HG03095 (cell line): Measurements from ENCODE around the gene PDE1A.
"Not testable (repeated sequence)": the region's sequence is repeated elsewhere in the genome, so short reads cannot be mapped to it uniquely, and the experiment has no call there.

ENCODE experiments used
- ATAC-seq: cut with Tn5 transposase; IDR thresholded peaks from one replicate; pipeline ENCODE4 v1.9.1; 2021; ENCODE audit warnings: moderate library complexity; ENCODE audit not compliant: unreplicated experiment

PDE1A gene

GRCh38 chr2:182291296-182291695, 135.5 kb downstream of the PDE1A start:
- no peak for ATAC-seq

- ATAC-seq, result no peak
Observed at GRCh38 chr2:182283512-182283911, 143.3 kb downstream of the PDE1A start.

GRCh38 chr2:182281276-182281675, 145.6 kb downstream of the PDE1A start:
- no peak for ATAC-seq

GRCh38 chr2:182280118-182280517, 146.7 kb downstream of the PDE1A start:
- no peak for ATAC-seq

- not testable (repeated sequence) for ATAC-seq
Observed at GRCh38 chr2:182276662-182277061, 150.2 kb downstream of the PDE1A start.

- no peak for ATAC-seq
Observed at GRCh38 chr2:182267971-182268370, 158.9 kb downstream of the PDE1A start.

GRCh38 chr2:182266909-182267308, 159.9 kb downstream of the PDE1A start:
- ATAC-seq, result no peak

GRCh38 chr2:182265718-182266117, 161.1 kb downstream of the PDE1A start:
- no peak for ATAC-seq

GRCh38 chr2:182261860-182262387, 164.9 kb downstream of the PDE1A start:
- ATAC-seq, result no peak

GRCh38 chr2:182259629-182260150, 167.1 kb downstream of the PDE1A start:
- no peak for ATAC-seq

- ATAC-seq, result no peak
Observed at GRCh38 chr2:182252534-182252933, 174.3 kb downstream of the PDE1A start.

- ATAC-seq, result no peak
Observed at GRCh38 chr2:182248898-182249297, 177.9 kb downstream of the PDE1A start.

GRCh38 chr2:182248362-182248761, 178.5 kb downstream of the PDE1A start:
- ATAC-seq, result no peak

GRCh38 chr2:182247831-182248230, 179.0 kb downstream of the PDE1A start:
- no peak for ATAC-seq

- ATAC-seq, result peak; percentile 70
Observed at GRCh38 chr2:182245963-182246362, 180.9 kb downstream of the PDE1A start.

- no peak for ATAC-seq
Observed at GRCh38 chr2:182242609-182243008, 184.2 kb downstream of the PDE1A start.

GRCh38 chr2:182241936-182242335, 184.9 kb downstream of the PDE1A start:
- ATAC-seq, result no peak

- ATAC-seq, result peak; percentile 100
Observed at GRCh38 chr2:182240862-182241371, 185.9 kb downstream of the PDE1A start.

GRCh38 chr2:182230561-182230960, 196.3 kb downstream of the PDE1A start:
- ATAC-seq, result no peak

- ATAC-seq, result no peak
Observed at GRCh38 chr2:182229297-182229696, 197.5 kb downstream of the PDE1A start.

- ATAC-seq, result no peak
Observed at GRCh38 chr2:182228741-182229140, 198.1 kb downstream of the PDE1A start.

- no peak for ATAC-seq
Observed at GRCh38 chr2:182228073-182228473, 198.8 kb downstream of the PDE1A start.

- no peak for ATAC-seq
Observed at GRCh38 chr2:182226807-182227206, 200.0 kb downstream of the PDE1A start.
